ENCODE measurements around the gene INPP5F. TPM values are rescaled to one million over a fixed set of nuclear protein-coding genes. Genes with fewer than 3 reads are reported as not detected.

The INPP5F gene
- total RNA-seq, 4 donors from 2014 or later, result 13.9 to 20.9 (median 17.0) TPM

DNA sequence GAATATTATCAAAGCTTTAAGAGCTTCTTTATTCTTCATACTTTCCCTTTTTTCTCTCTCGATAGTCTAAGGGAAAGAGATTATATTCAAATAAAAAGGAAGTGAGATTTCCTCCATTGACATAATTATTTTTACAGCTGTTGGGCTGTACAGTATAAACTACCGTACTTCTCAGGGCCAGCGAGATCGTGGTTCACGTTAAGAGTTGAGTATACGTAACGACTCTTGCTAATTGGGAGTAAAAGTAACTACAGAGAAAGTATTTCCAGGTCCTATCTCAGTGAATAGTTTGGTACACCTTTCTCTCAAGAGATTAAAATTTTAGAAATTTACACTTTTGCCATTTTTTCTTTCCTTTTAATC, 57.8 kb downstream of the INPP5F start:
- TF ChIP-seq, protein P1, sequence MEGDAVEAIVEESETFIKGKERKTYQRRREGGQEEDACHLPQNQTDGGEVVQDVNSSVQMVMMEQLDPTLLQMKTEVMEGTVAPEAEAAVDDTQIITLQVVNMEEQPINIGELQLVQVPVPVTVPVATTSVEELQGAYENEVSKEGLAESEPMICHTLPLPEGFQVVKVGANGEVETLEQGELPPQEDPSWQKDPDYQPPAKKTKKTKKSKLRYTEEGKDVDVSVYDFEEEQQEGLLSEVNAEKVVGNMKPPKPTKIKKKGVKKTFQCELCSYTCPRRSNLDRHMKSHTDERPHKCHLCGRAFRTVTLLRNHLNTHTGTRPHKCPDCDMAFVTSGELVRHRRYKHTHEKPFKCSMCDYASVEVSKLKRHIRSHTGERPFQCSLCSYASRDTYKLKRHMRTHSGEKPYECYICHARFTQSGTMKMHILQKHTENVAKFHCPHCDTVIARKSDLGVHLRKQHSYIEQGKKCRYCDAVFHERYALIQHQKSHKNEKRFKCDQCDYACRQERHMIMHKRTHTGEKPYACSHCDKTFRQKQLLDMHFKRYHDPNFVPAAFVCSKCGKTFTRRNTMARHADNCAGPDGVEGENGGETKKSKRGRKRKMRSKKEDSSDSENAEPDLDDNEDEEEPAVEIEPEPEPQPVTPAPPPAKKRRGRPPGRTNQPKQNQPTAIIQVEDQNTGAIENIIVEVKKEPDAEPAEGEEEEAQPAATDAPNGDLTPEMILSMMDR (IDR thresholded peaks at IDR 0.05; ENCODE audit: low read depth), result no peak

DNA sequence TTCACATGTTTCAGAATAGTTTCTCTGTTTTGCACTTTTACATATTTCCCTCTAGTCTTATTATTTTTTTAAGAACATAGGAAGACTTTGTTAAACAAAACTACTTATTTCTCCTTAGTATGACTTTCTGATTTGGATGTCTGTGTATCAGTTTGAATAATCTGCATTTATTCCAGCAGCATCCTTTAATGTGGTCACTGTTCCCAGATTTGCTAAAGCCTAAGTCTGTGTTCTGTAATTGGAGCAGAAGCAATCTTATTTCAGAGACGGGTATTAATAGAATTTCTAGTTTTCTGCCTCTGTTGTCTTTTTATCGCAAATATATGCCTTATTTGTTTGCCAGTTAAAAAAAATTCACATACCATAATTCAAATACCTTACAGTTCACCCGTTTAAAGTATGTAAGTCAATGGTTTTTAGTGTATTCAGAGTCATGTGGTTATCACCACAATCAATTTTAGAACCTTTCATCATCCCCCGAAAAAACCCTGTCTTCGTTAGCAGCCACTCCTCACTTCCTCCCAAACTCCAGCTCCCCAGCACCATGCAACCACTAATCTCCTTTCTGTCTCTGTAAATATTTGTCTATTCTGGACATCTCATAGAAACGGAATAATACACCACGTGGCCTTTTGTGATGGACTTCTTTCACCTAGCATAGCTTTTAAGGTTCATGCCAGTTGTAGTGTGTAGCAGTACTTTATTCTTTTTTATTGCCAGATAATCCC, 58.7 kb downstream of the INPP5F start:
- TF ChIP-seq, protein P1 (IDR thresholded peaks at IDR 0.05; ENCODE audit: low read depth), result no peak

DNA sequence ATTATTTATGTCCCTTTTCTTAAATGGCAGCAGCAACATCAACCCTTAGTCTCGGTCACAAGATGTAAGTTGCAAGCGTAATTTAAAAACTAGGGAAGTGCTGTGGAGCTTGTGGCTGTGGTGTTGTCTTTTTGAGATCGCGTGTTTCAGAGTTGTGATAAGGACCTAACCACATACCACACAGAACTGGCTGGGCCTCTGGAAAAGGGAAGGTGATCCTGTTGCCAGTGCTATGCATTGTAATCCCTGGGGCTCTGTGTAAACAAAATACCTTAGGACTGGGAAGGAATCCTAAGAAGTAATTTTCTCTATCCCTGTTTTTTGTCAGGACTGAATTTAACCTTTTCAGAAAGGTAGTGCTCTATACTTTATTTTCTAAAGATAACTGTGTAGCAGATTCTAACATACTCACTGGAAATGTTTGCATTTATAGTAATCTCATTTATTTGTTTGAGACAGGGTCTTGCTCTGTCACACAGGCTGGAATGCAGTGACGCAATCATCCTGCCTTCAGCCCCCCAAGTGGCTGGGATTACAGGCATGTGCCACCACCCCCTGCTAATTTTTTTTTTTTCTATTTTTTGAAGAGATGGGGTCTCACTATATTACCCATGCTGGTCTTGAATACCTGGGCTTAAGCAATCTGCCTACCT, 60.4 kb downstream of the INPP5F start:
- TF ChIP-seq, protein P1 (IDR thresholded peaks at IDR 0.05; ENCODE audit: low read depth), result no peak

DNA sequence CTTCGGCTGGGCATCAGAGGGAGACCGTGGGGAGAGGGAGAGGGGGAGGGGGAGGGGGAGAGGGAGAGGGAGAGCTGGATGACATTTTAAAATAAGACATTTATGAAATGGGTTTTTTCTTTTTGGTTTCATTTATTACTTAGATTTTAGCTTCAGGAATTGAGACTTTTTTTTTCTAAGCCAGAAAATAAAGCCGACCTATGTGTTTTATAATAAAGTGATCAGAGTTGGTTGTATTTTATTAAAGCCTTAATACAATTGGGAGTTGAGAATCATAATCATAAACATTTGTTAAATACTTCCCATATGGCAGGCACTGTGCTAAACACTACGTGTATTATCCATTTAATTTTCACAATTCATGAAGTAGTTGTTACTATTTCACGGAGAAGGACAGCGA, 70.2 kb downstream of the INPP5F start:
- TF ChIP-seq, protein P1 (IDR thresholded peaks at IDR 0.05; ENCODE audit: low read depth), result no peak

DNA sequence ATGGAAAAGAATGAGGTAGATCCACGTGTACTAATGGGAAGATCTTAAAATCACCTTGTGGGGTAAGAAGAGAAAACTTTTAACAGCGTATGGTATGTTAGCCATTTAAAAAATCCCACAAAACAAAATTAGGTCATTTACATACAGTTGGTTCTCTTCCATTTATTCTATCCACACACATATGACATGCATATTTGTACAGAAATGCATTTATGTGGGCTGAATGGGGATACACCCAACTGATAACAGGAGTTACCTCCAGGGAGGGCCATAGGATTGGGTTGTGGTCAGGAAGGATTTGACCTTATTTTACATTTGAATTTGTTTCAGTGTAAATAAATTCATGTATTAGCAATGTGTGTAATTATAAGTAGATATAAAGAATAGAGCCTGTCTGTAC, 75.3 kb downstream of the INPP5F start:
- TF ChIP-seq, protein P1 (IDR thresholded peaks at IDR 0.05; ENCODE audit: low read depth), result no peak

DNA sequence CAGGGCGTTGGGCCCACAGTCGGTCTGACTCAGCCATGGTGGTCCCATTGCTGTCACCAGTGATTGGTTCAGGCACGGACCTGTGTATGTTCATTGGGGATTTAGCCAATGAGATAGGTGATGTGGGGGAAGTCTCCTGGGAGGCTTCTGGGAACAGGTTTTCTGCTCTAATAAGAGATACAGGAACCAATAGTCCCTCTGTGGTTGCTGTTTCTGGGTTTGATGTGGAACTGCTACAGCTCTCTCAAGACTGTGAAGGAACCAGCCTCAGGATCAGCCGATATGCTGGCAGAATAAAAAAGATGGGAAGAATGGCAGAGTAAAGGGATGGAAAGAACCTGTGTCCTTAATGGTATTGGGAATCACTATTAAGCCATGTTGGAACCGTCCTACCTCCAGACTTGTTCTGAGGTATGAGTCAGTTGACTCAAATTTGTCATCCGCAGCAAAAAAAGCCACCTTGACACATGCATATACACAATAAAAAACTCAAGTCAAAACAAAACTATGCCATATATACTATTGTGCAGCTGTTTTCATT, 76.2 kb downstream of the INPP5F start:
- TF ChIP-seq, protein P1 (IDR thresholded peaks at IDR 0.05; ENCODE audit: low read depth), result no peak

DNA sequence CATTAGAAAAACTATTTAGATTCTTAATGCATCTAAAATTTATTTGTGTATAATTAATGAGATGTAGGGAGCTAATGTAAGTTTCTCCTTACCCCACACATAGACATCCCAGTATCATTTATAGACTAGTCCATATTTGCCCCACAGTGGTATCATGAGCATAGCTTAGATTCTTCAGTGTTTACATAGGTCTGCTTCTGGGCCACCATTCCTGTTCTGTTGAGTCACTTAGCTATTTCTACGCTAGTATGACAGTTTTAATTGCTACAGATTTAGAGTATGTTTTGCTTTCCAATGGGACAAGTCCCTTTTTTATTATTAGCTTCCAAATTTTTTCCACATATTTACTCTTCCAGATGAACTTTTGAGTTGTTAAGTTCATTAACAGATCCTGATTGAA, 77.4 kb downstream of the INPP5F start:
- TF ChIP-seq, protein P1 (IDR thresholded peaks at IDR 0.05; ENCODE audit: low read depth), result no peak

Measured in subcutaneous adipose tissue (tissue), 4 donors.